Measurements from ENCODE around the gene CFAP61. TPM values are rescaled to one million over a fixed set of nuclear protein-coding genes. Genes with fewer than 3 reads are reported as not detected.
"Not testable (repeated sequence)": the region's sequence is repeated elsewhere in the genome, so short reads cannot be mapped to it uniquely, and the experiment has no call there.

CFAP61 gene
- total and polyA plus RNA-seq, 2 experiments from 2014 or later, result 0.21 TPM; not detected in 1

GRCh38 chr20:20123187-20123586 is 70.9 kb downstream of the CFAP61 start:
- H3K4me3 Mint-ChIP-seq; H3K27me3 ChIP-seq (ENCODE audit: insufficient read depth); H3K79me2 ChIP-seq (replicated peaks; ENCODE audit: insufficient read depth); H3K4me1 ChIP-seq (ENCODE audit: insufficient read depth); H3K27ac ChIP-seq (ENCODE audit: low read depth); H4K20me1 ChIP-seq (replicated peaks; ENCODE audit: insufficient read depth); H3K36me3 ChIP-seq (ENCODE audit: insufficient read depth); H3K36me3 Mint-ChIP-seq (ENCODE audit: low read depth); H2AFZ ChIP-seq; H3F3A ChIP-seq (replicated peaks; ENCODE audit: low read depth); DNase-seq (ENCODE audit: low spot score); H3K4me3 ChIP-seq; H3K27ac Mint-ChIP-seq; H3K9me2 ChIP-seq (ENCODE audit: insufficient read depth); H3K27me3 Mint-ChIP-seq (ENCODE audit: insufficient read depth, low read depth, poor library complexity); H3K4me2 ChIP-seq; H3K4me1 Mint-ChIP-seq; ATAC-seq: not testable (repeated sequence)
- peaks cover 17% of the 10 kb centered on the region for H3K9me3 Mint-ChIP-seq

DNA sequence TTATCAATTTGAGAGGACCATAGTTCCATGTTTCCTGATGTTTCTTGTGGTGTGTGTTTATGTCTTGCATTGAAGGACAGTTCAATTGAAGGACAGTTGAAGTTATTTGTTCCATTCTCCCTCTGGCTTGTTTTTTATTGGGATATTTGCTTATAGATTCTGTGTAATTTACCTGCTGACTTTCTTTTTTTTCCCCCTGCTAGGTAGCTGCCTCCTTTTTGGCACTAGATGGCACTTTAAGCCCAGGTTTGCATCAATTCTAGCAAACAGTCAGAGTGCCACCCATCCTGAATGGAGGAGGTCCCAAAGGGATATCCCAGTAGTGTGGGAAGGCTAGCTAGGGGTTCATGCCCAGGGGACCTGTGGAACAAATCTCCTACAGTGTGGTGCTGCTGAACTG is 78.1 kb downstream of the CFAP61 start:
- Mint-ChIP-seq H3K27me3 (ENCODE audit: insufficient read depth, low read depth, poor library complexity) (no peaks in the 10 kb centered on the region), H3K36me3 (ENCODE audit: low read depth) (peaks cover 25% of the 10 kb centered on the region), H3K9me3 (peaks cover 44% of the 10 kb centered on the region), H3K4me3 (no peak overlapping the region), H3K4me1 (no peaks in the 10 kb centered on the region), H3K27ac (no peak overlapping the region)
- no peak for TF ChIP-seq ZNF331 (CRISPR knock-in tag; IDR thresholded peaks at IDR 0.05; ENCODE audit: low read depth)
- TF ChIP-seq, protein P1, sequence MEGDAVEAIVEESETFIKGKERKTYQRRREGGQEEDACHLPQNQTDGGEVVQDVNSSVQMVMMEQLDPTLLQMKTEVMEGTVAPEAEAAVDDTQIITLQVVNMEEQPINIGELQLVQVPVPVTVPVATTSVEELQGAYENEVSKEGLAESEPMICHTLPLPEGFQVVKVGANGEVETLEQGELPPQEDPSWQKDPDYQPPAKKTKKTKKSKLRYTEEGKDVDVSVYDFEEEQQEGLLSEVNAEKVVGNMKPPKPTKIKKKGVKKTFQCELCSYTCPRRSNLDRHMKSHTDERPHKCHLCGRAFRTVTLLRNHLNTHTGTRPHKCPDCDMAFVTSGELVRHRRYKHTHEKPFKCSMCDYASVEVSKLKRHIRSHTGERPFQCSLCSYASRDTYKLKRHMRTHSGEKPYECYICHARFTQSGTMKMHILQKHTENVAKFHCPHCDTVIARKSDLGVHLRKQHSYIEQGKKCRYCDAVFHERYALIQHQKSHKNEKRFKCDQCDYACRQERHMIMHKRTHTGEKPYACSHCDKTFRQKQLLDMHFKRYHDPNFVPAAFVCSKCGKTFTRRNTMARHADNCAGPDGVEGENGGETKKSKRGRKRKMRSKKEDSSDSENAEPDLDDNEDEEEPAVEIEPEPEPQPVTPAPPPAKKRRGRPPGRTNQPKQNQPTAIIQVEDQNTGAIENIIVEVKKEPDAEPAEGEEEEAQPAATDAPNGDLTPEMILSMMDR (conservative IDR thresholded peaks at IDR 0.05; ENCODE audit: low read depth in 2 of 2), result peak; percentile 75 to 78
- Histone ChIP-seq H3K4me3 (no peak overlapping the region), H3K27ac (ENCODE audit: low read depth) (no peak overlapping the region), H3K9me2 (ENCODE audit: insufficient read depth) (peaks cover 9% of the 10 kb centered on the region; the same call in 1 of the 2 replicates), H3F3A (replicated peaks; ENCODE audit: low read depth) (no peaks in the 10 kb centered on the region), H3K27me3 (ENCODE audit: insufficient read depth) (no peaks in the 10 kb centered on the region), H3K79me2 (replicated peaks; ENCODE audit: insufficient read depth) (no peaks in the 10 kb centered on the region), H3K36me3 (ENCODE audit: insufficient read depth) (peaks cover 8% of the 10 kb centered on the region), H2AFZ (no peak overlapping the region), H3K4me2 (no peak overlapping the region), H3K4me1 (ENCODE audit: insufficient read depth) (no peaks in the 10 kb centered on the region), H4K20me1 (replicated peaks; ENCODE audit: insufficient read depth) (no peaks in the 10 kb centered on the region)
- peak; percentile 70 for DNase-seq (ENCODE audit: low spot score)
- peak; percentile 78 for ATAC-seq

DNA sequence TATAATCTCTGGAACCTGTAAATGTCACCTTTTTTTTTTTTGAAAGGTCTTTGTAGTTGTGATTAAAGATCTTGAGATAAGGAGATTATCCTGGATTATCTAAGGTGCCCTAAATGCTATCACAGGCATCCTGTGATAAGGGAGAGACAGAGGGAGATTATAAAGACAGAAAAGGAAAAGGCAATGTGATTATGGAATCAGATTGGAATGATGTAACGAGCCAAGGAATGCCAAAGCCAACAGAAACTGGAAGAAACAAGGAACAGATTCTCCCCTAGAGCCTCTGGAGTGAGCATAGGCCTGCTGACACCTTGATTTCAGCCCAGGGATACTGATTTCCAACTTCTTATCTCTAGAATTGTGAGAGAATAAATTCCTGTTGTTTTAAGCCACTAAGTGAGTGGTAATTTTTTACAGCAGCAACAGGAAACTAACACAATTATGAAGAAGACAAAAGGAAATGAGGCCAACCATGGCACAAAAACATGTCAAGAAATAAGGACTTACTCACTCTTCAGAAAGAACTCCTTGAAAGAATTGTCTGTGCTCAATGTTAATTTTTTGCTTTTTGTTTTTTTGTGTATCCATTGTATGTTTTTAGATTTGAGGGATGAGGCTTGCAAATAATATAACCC is 82.7 kb downstream of the CFAP61 start:
- Mint-ChIP-seq H3K4me1 (no peaks in the 10 kb centered on the region), H3K27ac (no peak overlapping the region), H3K36me3 (ENCODE audit: low read depth) (peaks cover 10% of the 10 kb centered on the region), H3K4me3 (no peak overlapping the region), H3K9me3 (peaks cover 14% of the 10 kb centered on the region), H3K27me3 (ENCODE audit: insufficient read depth, low read depth, poor library complexity) (peaks cover 1% of the 10 kb centered on the region)
- Histone ChIP-seq H3K36me3 (ENCODE audit: insufficient read depth) (peaks cover 2% of the 10 kb centered on the region), H3K79me2 (replicated peaks; ENCODE audit: insufficient read depth) (no peaks in the 10 kb centered on the region), H3K27ac (ENCODE audit: low read depth) (no peak overlapping the region), H3K4me2 (no peak overlapping the region), H3K9me2 (ENCODE audit: insufficient read depth) (peaks cover 9% of the 10 kb centered on the region; the same call in 1 of the 2 replicates), H2AFZ (no peak overlapping the region), H3F3A (replicated peaks; ENCODE audit: low read depth) (no peaks in the 10 kb centered on the region), H3K27me3 (ENCODE audit: insufficient read depth) (no peaks in the 10 kb centered on the region), H3K4me1 (ENCODE audit: insufficient read depth) (no peaks in the 10 kb centered on the region), H4K20me1 (replicated peaks; ENCODE audit: insufficient read depth) (no peaks in the 10 kb centered on the region), H3K4me3 (no peak overlapping the region)
- DNase-seq (ENCODE audit: low spot score), result no peak
- no peak for TF ChIP-seq POLR2AphosphoS5 (IDR thresholded peaks at IDR 0.05; ENCODE audit: low read depth)
- TF ChIP-seq CREB1 (CRISPR knock-in tag; IDR thresholded peaks at IDR 0.05; ENCODE audit: low read depth), result no peak
- no peak for ATAC-seq

Data from GM23338 (cell line).